ENCODE data around the gene TTC23.
"Not testable (repeated sequence)": the region's sequence is repeated elsewhere in the genome, so short reads cannot be mapped to it uniquely, and the experiment has no call there.

Gene TTC23

GRCh38 chr15:99120050-99120777 lies 129.2 kb downstream of the TTC23 start:
- no peak for DNase-seq (ENCODE audit: low read depth in 2 of 2)

- DNase-seq (ENCODE audit: low read depth in 2 of 2) = no peak
Measured at GRCh38 chr15:99118801-99119546, 130.4 kb downstream of the TTC23 start.

GRCh38 chr15:99118258-99118632 lies 131.1 kb downstream of the TTC23 start:
- no peak for DNase-seq (ENCODE audit: low read depth in 2 of 2)

- DNase-seq (ENCODE audit: low read depth in 2 of 2) = no peak
Measured at GRCh38 chr15:99117563-99118257, 131.7 kb downstream of the TTC23 start.

DNA sequence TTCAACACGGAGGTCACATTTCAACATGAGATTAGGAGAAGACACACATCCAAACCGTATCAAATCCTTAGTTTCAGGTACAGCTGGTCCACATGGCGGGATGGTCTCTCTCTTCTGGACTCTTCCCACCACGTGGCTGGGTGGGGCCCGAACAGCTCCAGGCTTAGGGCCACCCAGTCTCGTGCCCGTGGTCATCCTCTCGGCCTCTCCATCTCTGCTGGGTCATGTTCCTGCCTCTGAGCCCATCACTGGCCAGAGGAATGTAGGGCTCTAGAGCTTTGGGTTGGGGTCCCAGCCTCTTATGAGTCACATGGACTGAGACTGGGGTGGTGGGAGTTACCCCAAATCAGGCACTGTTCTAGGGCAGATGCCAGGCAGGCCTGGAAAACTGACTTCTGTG lies 132.3 kb downstream of the TTC23 start:
- no peak for DNase-seq (ENCODE audit: low read depth in 2 of 2)

DNA sequence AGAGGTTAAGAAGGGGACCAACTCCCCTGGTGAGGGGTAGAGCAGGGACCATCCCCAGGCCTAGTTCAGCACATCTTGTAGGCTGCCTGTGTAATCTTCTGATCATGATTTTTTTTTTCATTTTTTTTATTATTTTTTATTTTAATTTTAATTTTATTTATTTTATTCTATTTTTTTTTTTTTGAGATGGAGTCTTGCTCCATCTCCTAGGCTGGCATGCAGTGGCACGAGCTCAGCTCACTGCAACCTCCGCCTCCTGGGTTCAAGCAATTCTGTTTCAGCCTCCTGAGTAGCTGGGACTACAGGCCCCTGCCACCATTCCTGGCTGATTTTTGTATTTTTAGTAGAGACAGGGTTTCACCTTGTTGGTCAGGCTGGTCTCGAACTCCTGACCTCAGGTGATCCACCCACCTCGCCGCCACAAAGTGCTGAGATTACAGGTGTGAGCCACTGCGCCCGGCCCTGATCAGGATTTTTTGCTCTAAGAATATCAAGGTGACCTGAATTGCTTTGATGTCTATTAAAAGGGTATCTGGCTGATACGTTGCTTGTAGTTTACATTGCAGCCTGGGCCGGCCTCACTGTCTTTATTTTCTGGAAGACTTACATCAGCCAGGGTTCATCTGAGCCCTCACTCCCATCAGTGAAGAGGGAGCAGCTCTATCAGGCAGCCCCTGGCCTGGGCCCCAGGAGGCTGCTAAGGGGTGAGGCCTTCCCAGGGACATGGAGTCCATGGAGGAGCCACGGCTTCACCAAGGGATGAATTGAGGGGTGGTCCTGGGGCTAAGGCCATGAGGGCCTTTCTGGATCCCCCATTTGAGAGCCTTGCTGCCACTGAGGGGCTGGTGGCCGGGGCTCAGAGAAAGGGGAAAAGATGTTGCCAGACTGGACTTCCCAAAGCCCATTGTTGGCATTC lies 133.8 kb downstream of the TTC23 start:
- no peak for DNase-seq (ENCODE audit: low read depth in 2 of 2)

- no peak for DNase-seq (ENCODE audit: low read depth in 2 of 2)
Measured at GRCh38 chr15:99114511-99115299, 134.7 kb downstream of the TTC23 start.

DNA sequence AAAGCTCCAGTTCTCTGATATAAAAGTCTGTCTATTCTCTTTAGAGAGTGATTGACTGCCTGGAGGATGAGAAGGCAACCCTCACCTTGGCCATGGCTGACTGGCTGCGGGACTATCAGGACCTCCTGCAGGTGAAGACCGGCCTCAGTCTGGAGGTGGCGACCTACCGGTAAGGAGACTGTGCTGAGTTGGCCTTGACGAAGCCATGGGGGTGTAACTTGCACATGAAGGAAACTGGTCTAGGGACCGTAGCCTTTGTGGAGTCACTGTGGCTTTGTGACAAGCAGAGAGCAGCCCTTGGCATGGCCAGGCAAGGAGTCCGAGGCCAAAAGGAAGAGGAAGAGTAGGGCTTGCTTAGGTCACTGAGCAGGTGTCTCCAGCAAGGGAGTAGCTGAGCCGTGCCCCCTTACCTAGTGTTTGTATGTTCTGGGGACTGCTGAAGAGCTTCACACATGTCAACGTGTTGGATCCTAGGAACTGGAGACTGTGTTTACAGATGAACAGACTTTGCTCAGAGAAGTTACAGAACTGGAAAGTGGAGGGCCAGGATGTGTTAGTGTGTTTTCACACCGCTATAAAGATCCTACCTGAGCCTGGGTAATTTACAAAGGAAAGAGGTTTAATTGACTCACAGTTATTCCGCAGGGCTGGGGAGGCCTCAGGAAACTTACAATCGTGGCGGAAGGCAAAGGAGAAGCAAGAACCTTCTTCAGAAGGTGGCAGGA lies 135.7 kb downstream of the TTC23 start:
- no peak for DNase-seq (ENCODE audit: low read depth in 2 of 2)

- DNase-seq (ENCODE audit: low read depth in 2 of 2) = not testable (repeated sequence)
Measured at GRCh38 chr15:99111641-99112040, 137.7 kb downstream of the TTC23 start.

GRCh38 chr15:99110581-99111320 lies 138.6 kb downstream of the TTC23 start:
- DNase-seq (ENCODE audit: low read depth in 2 of 2) = no peak

DNA sequence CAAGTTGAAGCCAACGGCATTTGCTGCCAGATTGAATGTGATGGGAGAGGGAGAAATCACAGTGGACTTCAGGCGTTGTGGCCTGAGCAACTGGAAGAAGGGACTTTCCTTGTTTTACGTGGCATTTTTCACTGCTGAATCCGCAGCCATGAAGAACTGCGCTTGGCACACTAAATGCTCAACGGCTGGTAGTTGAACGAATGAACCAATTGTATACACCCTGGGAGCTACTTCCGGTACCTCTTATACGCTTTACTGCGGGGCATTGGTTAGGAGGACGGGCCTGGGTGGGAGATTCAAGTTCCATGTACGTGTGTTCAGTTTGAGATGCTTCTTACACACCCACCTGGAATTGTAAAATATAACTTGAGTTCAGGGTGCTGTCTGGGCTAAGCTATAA lies 139.3 kb downstream of the TTC23 start:
- no peak for DNase-seq (ENCODE audit: low read depth in 2 of 2)

GRCh38 chr15:99109555-99110021 lies 139.8 kb downstream of the TTC23 start:
- no peak for DNase-seq (ENCODE audit: low read depth in 2 of 2)

GRCh38 chr15:99108993-99109392 lies 140.4 kb downstream of the TTC23 start:
- DNase-seq (ENCODE audit: low read depth in 2 of 2) = no peak

- DNase-seq (ENCODE audit: low read depth in 2 of 2) = no peak
Measured at GRCh38 chr15:99106417-99107220, 142.8 kb downstream of the TTC23 start.

DNA sequence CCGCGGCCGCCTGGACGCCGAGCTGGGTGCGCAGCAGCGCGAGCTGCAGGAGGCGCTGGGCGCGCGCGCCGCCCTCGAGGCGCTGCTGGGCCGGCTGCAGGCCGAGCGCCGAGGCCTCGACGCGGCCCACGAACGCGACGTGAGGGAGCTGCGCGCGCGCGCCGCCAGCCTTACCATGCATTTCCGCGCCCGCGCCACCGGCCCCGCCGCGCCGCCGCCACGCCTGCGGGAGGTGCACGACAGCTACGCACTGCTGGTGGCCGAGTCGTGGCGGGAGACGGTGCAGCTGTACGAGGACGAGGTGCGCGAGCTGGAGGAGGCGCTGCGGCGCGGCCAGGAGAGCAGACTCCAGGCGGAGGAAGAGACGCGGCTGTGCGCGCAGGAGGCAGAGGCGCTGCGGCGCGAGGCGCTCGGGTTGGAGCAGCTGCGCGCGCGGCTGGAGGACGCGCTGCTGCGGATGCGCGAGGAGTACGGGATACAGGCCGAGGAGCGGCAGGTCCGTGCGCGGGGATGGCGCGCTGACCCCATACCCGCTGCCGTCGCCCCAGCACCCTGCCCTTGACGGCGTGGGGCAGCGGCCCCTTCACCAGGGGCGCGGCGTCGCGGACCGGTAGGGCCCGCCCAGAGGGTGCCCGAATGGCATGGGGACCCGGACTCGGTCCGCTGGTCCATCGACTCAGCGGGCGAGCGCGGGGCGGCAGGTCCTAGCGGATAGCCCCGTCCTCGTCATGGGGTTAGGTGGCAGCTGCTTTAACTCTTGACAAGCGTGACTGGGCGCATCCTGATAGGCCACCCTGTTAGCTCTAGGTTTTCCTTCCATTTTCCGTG lies 143.7 kb downstream of the TTC23 start:
- peak in 1 of 2 donors; percentile 17 for DNase-seq (ENCODE audit: low read depth in 2 of 2)

DNA sequence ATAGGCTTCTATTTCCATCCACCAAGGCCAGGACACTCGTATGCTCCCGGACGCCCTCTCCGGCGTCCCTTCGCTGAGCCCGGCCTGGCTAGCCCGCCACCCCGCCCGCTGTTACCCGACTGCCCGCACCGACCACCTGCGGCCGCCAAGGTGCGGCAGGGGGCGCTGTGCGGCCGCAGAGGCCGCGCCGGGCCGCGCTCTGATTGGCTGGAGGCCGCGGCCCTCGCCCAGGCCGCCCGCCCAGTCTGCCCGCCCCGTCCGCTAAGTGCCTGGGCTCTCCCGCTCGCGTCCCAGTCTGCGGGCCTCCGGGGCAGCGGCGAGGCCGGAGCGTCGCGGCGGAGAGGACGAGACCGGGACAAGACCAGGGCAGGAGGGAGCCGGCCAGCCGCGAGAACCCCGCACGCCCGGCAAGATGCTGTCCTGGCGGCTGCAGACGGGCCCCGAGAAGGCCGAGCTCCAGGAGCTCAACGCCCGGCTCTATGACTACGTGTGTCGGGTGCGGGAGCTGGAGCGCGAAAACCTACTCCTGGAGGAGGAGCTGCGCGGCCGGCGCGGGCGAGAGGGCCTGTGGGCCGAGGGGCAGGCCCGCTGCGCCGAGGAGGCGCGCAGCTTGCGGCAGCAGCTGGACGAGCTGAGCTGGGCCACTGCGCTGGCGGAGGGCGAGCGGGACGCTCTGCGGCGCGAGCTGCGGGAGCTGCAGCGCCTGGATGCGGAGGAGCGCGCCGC lies 144.4 kb downstream of the TTC23 start, which contains the start of gene SYNM:
TSS of gene SYNM (plus strand) at position 293 of the 726 bp plus-strand sequence. CDS start at position 413, 120 bp downstream.
- DNase-seq (ENCODE audit: low read depth in 2 of 2) = peak; percentile 23 to 28

DNA sequence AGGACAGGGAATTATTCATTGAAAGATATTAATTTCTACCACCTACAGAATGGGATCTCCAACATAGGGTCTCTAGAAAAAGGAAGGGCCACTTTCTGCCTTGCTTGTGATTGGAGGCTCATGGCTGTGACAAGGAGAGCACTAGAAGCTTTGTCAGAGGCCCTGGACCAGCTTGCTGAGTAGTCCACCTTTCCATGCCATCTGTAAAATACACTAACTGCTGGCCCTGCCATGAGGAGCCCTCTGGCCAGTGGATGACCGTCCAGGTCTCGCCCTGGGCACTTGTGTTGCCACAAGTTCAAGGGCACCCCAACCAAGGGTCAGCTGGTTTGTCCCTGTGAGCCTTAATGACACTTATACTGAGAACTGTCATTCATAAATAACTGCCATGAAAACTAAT lies 146.1 kb downstream of the TTC23 start:
- no peak for DNase-seq (ENCODE audit: low read depth in 2 of 2)
